HepG2 (cell line): Measurements from ENCODE around the gene PPAT. TPM values are rescaled to one million over a fixed set of nuclear protein-coding genes. Genes with fewer than 3 reads are reported as not detected.

Experiments used
- BRCA1 ChIP-seq: sonication (generic); formaldehyde crosslinking; IDR thresholded peaks from 2 replicates; pipeline ENCODE4 v1.4.0; 2020; ENCODE audit warnings: missing genetic modification reagents
- DMAP1 ChIP-seq: IDR thresholded peaks from 2 replicates; pipeline ENCODE4 v1.6.1; 2016
- KAT7 ChIP-seq: IDR thresholded peaks from 2 replicates; pipeline ENCODE4 v1.6.1; 2018; ENCODE audit warnings: borderline replicate concordance, missing compliant biosample characterization
- NBN ChIP-seq: fragments of 450-650 bp; conservative IDR thresholded peaks from 2 replicates; pipeline ENCODE4 v1.6.1; 2017
- SALL1 ChIP-seq: sonication (generic); formaldehyde crosslinking; IDR thresholded peaks from 2 replicates; pipeline ENCODE4 v1.8.0; 2022; ENCODE audit warnings: mild to moderate bottlenecking, missing genetic modification reagents
- SALL2 ChIP-seq: sonication (generic); formaldehyde crosslinking; IDR thresholded peaks from 2 replicates; pipeline ENCODE4 v1.8.1; 2023; ENCODE audit warnings: mild to moderate bottlenecking, missing genetic modification reagents, inconsistent platforms
- SAP130 ChIP-seq: IDR thresholded peaks from 2 replicates; pipeline ENCODE4 v1.6.1; 2016; ENCODE audit warnings: low read depth
- ZNF232 ChIP-seq: sonication (generic); formaldehyde crosslinking; IDR thresholded peaks from 2 replicates; pipeline ENCODE4 v1.4.0; 2020; ENCODE audit warnings: missing genetic modification reagents, borderline replicate concordance
- ZNF251 ChIP-seq: sonication (generic); formaldehyde crosslinking; IDR thresholded peaks from 2 replicates; pipeline ENCODE4 v1.9.0; 2021; ENCODE audit warnings: mild to moderate bottlenecking, missing genetic modification reagents
- ZNF761 ChIP-seq: sonication (generic); formaldehyde crosslinking; conservative IDR thresholded peaks from 2 replicates; pipeline ENCODE4 v1.4.0; 2020; ENCODE audit warnings: mild to moderate bottlenecking, missing genetic modification reagents
- ZNF777 ChIP-seq: sonication (generic); formaldehyde crosslinking; IDR thresholded peaks from 2 replicates; pipeline ENCODE4 v1.4.0; 2020; ENCODE audit warnings: missing genetic modification reagents
- polyA plus RNA-seq, 8 experiments: library from polyadenylated mRNA; depleted of rRNA in 3 of 8; stranded (reverse) in 7 of 8; unstranded in 1 of 8; fragments of >200 nt; fragmentation: Illumina TruSeq in 4 of 8; extraction: Trizol in 4 of 8; gene quantifications; 2 replicates each; pipeline versions ENCODE4 v1.2.1 to v1.2.3, GENCODE V29; 2011 to 2016; ENCODE audit warnings: low read depth in 4 of 8, missing spikeins in 1 of 8, mixed read lengths in 1 of 8; ENCODE audit not compliant: insufficient read depth in 1 of 8
- total RNA-seq, 5 experiments: library from RNA; depleted of rRNA; stranded (reverse); fragments of >200 nt; fragmentation: Illumina TruSeq; extraction: Trizol; gene quantifications; 2 replicates each; pipeline ENCODE4 v1.2.3, GENCODE V29; 2016; ENCODE audit warnings: low read depth in 1 of 5
- TF ChIP-seq, protein P1 (sequence below): sonication (generic); formaldehyde crosslinking; IDR thresholded peaks from 2 replicates; pipeline ENCODE4 v1.5.1; 2020; ENCODE audit warnings: mild to moderate bottlenecking, missing genetic modification reagents, borderline replicate concordance
- TF ChIP-seq, protein P2 (sequence below): IDR thresholded peaks from 2 replicates; pipeline ENCODE4 v1.6.1; 2012; ENCODE audit warnings: low read length, improper control_type of control experiment
- TF ChIP-seq, protein P3 (sequence below): sonication (generic); formaldehyde crosslinking; IDR thresholded peaks from 2 replicates; pipeline ENCODE4 v1.9.0; 2021; ENCODE audit warnings: missing genetic modification reagents, borderline replicate concordance
- TF ChIP-seq, protein P4 (sequence below): sonication (generic); formaldehyde crosslinking; IDR thresholded peaks from 2 replicates; pipeline ENCODE4 v1.5.1; 2020; ENCODE audit warnings: mild to moderate bottlenecking, moderate library complexity, missing genetic modification reagents
- TF ChIP-seq, protein P5 (sequence below): sonication (generic); formaldehyde crosslinking; IDR thresholded peaks from 2 replicates; pipeline ENCODE4 v1.4.0; 2020; ENCODE audit warnings: mild to moderate bottlenecking, missing genetic modification reagents

The PPAT gene
- total and polyA plus RNA-seq, 2 of the 13 experiments (the other 11 are each of a cell fraction or from before 2014, with no cell fraction given) = 16.9 to 62.6 TPM

DNA sequence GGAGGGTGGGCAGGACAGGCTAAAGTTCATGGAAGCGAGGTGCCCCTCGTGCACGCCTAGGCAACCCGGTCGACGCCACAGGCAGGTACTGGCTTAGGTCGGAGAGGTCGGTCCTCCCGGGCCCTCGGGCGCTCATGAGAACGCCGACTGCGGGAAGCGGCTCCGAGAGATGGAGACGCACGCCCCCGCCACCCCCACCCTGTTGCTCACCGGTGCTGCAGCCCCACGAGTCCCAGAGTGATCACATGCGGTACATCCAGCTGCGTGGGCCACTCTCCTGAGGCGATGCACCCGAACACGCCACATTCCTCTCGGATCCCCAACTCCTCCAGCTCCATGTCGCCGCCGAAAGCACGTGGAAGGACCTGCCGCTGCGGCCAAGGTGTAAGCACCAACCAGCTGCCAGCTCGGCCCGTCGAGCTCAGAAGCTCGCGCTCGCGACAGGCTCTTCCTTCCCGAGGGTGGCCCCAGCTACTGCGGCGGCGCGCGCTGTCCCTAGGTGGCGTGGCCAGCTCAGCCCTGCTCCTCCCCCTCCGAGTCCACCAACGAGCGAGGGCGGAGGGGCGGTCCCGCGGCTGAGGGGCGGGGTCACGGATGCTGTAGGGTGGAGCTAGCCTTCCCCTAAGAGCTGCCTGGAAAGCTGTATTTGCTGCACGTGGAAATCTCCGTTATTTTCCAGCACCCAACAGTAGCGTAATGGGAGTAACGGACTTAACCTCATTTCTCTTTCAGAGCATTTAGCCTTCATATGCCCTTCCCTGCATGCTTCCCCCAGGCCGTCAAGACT is at the start of gene PPAT (continued):
- TF ChIP-seq, protein P1, sequence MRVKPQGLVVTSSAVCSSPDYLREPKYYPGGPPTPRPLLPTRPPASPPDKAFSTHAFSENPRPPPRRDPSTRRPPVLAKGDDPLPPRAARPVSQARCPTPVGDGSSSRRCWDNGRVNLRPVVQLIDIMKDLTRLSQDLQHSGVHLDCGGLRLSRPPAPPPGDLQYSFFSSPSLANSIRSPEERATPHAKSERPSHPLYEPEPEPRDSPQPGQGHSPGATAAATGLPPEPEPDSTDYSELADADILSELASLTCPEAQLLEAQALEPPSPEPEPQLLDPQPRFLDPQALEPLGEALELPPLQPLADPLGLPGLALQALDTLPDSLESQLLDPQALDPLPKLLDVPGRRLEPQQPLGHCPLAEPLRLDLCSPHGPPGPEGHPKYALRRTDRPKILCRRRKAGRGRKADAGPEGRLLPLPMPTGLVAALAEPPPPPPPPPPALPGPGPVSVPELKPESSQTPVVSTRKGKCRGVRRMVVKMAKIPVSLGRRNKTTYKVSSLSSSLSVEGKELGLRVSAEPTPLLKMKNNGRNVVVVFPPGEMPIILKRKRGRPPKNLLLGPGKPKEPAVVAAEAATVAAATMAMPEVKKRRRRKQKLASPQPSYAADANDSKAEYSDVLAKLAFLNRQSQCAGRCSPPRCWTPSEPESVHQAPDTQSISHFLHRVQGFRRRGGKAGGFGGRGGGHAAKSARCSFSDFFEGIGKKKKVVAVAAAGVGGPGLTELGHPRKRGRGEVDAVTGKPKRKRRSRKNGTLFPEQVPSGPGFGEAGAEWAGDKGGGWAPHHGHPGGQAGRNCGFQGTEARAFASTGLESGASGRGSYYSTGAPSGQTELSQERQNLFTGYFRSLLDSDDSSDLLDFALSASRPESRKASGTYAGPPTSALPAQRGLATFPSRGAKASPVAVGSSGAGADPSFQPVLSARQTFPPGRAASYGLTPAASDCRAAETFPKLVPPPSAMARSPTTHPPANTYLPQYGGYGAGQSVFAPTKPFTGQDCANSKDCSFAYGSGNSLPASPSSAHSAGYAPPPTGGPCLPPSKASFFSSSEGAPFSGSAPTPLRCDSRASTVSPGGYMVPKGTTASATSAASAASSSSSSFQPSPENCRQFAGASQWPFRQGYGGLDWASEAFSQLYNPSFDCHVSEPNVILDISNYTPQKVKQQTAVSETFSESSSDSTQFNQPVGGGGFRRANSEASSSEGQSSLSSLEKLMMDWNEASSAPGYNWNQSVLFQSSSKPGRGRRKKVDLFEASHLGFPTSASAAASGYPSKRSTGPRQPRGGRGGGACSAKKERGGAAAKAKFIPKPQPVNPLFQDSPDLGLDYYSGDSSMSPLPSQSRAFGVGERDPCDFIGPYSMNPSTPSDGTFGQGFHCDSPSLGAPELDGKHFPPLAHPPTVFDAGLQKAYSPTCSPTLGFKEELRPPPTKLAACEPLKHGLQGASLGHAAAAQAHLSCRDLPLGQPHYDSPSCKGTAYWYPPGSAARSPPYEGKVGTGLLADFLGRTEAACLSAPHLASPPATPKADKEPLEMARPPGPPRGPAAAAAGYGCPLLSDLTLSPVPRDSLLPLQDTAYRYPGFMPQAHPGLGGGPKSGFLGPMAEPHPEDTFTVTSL (CRISPR knock-in tag) = 0 out of 2 replicates have a peak, but pooled peaks have one; percentile 40
- peak; percentile 93 for TF ChIP-seq DMAP1 (CRISPR knock-in tag)
- TF ChIP-seq SAP130 (CRISPR knock-in tag) = peak; percentile 92
- peak; percentile 63 for TF ChIP-seq SALL1 (CRISPR knock-in tag)
- no peak for TF ChIP-seq NBN
- peak; percentile 77 for TF ChIP-seq SALL2 (CRISPR knock-in tag)
- TF ChIP-seq, protein P2, sequence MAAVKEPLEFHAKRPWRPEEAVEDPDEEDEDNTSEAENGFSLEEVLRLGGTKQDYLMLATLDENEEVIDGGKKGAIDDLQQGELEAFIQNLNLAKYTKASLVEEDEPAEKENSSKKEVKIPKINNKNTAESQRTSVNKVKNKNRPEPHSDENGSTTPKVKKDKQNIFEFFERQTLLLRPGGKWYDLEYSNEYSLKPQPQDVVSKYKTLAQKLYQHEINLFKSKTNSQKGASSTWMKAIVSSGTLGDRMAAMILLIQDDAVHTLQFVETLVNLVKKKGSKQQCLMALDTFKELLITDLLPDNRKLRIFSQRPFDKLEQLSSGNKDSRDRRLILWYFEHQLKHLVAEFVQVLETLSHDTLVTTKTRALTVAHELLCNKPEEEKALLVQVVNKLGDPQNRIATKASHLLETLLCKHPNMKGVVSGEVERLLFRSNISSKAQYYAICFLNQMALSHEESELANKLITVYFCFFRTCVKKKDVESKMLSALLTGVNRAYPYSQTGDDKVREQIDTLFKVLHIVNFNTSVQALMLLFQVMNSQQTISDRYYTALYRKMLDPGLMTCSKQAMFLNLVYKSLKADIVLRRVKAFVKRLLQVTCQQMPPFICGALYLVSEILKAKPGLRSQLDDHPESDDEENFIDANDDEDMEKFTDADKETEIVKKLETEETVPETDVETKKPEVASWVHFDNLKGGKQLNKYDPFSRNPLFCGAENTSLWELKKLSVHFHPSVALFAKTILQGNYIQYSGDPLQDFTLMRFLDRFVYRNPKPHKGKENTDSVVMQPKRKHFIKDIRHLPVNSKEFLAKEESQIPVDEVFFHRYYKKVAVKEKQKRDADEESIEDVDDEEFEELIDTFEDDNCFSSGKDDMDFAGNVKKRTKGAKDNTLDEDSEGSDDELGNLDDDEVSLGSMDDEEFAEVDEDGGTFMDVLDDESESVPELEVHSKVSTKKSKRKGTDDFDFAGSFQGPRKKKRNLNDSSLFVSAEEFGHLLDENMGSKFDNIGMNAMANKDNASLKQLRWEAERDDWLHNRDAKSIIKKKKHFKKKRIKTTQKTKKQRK = no peak
- TF ChIP-seq ZNF232 (CRISPR knock-in tag) = peak; percentile 61
- TF ChIP-seq, protein P3, sequence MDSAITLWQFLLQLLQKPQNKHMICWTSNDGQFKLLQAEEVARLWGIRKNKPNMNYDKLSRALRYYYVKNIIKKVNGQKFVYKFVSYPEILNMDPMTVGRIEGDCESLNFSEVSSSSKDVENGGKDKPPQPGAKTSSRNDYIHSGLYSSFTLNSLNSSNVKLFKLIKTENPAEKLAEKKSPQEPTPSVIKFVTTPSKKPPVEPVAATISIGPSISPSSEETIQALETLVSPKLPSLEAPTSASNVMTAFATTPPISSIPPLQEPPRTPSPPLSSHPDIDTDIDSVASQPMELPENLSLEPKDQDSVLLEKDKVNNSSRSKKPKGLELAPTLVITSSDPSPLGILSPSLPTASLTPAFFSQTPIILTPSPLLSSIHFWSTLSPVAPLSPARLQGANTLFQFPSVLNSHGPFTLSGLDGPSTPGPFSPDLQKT (CRISPR knock-in tag) = no peak; the same call in 1 of the 2 replicates
- TF ChIP-seq ZNF761 (CRISPR knock-in tag) = peak; percentile 44; the same call in 1 of the 2 replicates
- TF ChIP-seq ZNF777 (CRISPR knock-in tag) = peak; percentile 83
- TF ChIP-seq, protein P4, sequence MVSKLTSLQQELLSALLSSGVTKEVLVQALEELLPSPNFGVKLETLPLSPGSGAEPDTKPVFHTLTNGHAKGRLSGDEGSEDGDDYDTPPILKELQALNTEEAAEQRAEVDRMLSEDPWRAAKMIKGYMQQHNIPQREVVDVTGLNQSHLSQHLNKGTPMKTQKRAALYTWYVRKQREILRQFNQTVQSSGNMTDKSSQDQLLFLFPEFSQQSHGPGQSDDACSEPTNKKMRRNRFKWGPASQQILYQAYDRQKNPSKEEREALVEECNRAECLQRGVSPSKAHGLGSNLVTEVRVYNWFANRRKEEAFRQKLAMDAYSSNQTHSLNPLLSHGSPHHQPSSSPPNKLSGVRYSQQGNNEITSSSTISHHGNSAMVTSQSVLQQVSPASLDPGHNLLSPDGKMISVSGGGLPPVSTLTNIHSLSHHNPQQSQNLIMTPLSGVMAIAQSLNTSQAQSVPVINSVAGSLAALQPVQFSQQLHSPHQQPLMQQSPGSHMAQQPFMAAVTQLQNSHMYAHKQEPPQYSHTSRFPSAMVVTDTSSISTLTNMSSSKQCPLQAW (CRISPR knock-in tag) = peak; percentile 87
- TF ChIP-seq, protein P5, sequence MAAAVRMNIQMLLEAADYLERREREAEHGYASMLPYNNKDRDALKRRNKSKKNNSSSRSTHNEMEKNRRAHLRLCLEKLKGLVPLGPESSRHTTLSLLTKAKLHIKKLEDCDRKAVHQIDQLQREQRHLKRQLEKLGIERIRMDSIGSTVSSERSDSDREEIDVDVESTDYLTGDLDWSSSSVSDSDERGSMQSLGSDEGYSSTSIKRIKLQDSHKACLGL (CRISPR knock-in tag) = peak; percentile 96; the same call in 1 of the 2 replicates
- peak; percentile 74; the same call in 1 of the 2 replicates for TF ChIP-seq KAT7 (CRISPR knock-in tag)
- TF ChIP-seq BRCA1 = peak; percentile 15; the same call in 1 of the 2 replicates
- no peak for TF ChIP-seq ZNF251 (CRISPR knock-in tag)
